K562 (cell line): Measurements from ENCODE around the gene RTBDN. TPM values are rescaled to one million over a fixed set of nuclear protein-coding genes. Genes with fewer than 3 reads are reported as not detected.

Source experiments
- CCAR2 ChIP-seq: fragments of 200-400 bp; formaldehyde crosslinking; IDR thresholded peaks from 2 replicates; pipeline ENCODE4 v1.6.1; 2017; ENCODE audit warnings: mild to moderate bottlenecking, low read depth, low read length
- E2F5 ChIP-seq: sonication (generic); formaldehyde crosslinking; IDR thresholded peaks from 2 replicates; pipeline ENCODE4 v1.8.0; 2022; ENCODE audit warnings: mild to moderate bottlenecking, missing genetic modification reagents
- HMGN3 ChIP-seq: IDR thresholded peaks from 2 replicates; pipeline ENCODE4 v1.6.1; 2011; ENCODE audit warnings: borderline replicate concordance, low read depth, mild to moderate bottlenecking, mixed read lengths, low read length; ENCODE audit not compliant: insufficient read length; ENCODE audit errors: extremely low read depth
- HNRNPK ChIP-seq: fragments of 200-400 bp; formaldehyde crosslinking; IDR thresholded peaks from one replicate; pipeline ENCODE4 v1.6.1; 2018; ENCODE audit warnings: mild to moderate bottlenecking, low read depth, low read length; ENCODE audit not compliant: poor library complexity, severe bottlenecking
- NCOR1 ChIP-seq: fragments of 450-650 bp; IDR thresholded peaks from 2 replicates; pipeline ENCODE4 v1.6.1; 2016; ENCODE audit warnings: mild to moderate bottlenecking, moderate library complexity
- NRF1 ChIP-seq, 2 experiments: fragments of 450-650 bp; IDR thresholded peaks in 1 of 2; conservative IDR thresholded peaks in 1 of 2; 2 replicates each; pipeline ENCODE4 v1.6.1; 2014; ENCODE audit warnings: mild to moderate bottlenecking in 2 of 2
- POLR2G ChIP-seq: fragments of 200-400 bp; formaldehyde crosslinking; IDR thresholded peaks from 2 replicates; pipeline ENCODE4 v1.6.1; 2017; ENCODE audit warnings: low read depth, mild to moderate bottlenecking, antibody characterized with exemption, low read length, moderate library complexity
- PTRF ChIP-seq: fragments of 450-650 bp; IDR thresholded peaks from 2 replicates; pipeline ENCODE4 v1.6.1; 2016; ENCODE audit warnings: mild to moderate bottlenecking, missing genetic modification characterization, missing compliant biosample characterization
- RERE ChIP-seq: sonication (generic); formaldehyde crosslinking; IDR thresholded peaks from 2 replicates; pipeline ENCODE4 v1.8.0; 2023; ENCODE audit warnings: missing genetic modification reagents, mild to moderate bottlenecking, borderline replicate concordance
- RFX7 ChIP-seq: fragments of 250-450 bp; sonication (Bioruptor Pico); IDR thresholded peaks from 2 replicates; pipeline ENCODE4 v1.5.1; 2021; ENCODE audit warnings: mild to moderate bottlenecking
- SAFB2 ChIP-seq: fragments of 200-400 bp; formaldehyde crosslinking; IDR thresholded peaks from 2 replicates; pipeline ENCODE4 v1.6.1; 2018; ENCODE audit warnings: borderline replicate concordance, low read length, low read depth, moderate library complexity; ENCODE audit not compliant: severe bottlenecking
- SMARCA4 ChIP-seq: fragments of 450-650 bp; IDR thresholded peaks from 2 replicates; pipeline ENCODE4 v1.6.1; 2016
- SREBF2 ChIP-seq: sonication (generic); formaldehyde crosslinking; IDR thresholded peaks from 2 replicates; pipeline ENCODE4 v1.4.0; 2020; ENCODE audit warnings: mild to moderate bottlenecking, missing genetic modification reagents
- THAP7 ChIP-seq: fragments of 250-450 bp; sonication (Bioruptor Pico); IDR thresholded peaks from 2 replicates; pipeline ENCODE4 v1.5.0; 2021
- ZNF311 ChIP-seq: fragments of 250-450 bp; sonication (Bioruptor Pico); IDR thresholded peaks from 2 replicates; pipeline ENCODE4 v1.4.0; 2020; ENCODE audit warnings: mild to moderate bottlenecking, moderate library complexity
- ZNF384 ChIP-seq: IDR thresholded peaks from 2 replicates; pipeline ENCODE4 v1.6.1; 2012; ENCODE audit warnings: low read depth, low read length, improper control_type of control experiment
- polyA plus RNA-seq, 8 experiments: library from polyadenylated mRNA; depleted of rRNA in 4 of 8; stranded (reverse) in 5 of 8; unstranded in 3 of 8; fragments of >200 nt; fragmentation: Nextera tagmentation in 2 of 8; fragmentation: Illumina TruSeq in 1 of 8; extraction: Ambion mirVana in 2 of 8; extraction: Trizol in 1 of 8; gene quantifications; 2 replicates each; pipeline versions ENCODE4 v1.2.1 to v1.2.3, GENCODE V29; 2011 to 2014; ENCODE audit warnings: inconsistent platforms in 1 of 8, missing spikeins in 1 of 8
- total RNA-seq, 7 experiments: library from RNA; depleted of rRNA in 6 of 7; stranded (reverse); fragments of >200 nt in 6 of 7; fragmentation: Illumina TruSeq in 2 of 7; extraction: Trizol in 2 of 7; gene quantifications; 2 replicates each; pipeline versions ENCODE4 v1.2.1 to v1.2.3, GENCODE V29; 2011 to 2021; ENCODE audit warnings: low replicate concordance in 1 of 7
- TF ChIP-seq, protein P1 (sequence below): fragments of 200-400 bp; formaldehyde crosslinking; IDR thresholded peaks from 2 replicates; pipeline ENCODE4 v1.6.1; 2017; ENCODE audit warnings: mild to moderate bottlenecking, low read depth, low read length, moderate library complexity

RTBDN gene
- total and polyA plus RNA-seq, 9 of the 15 experiments (the other 6 are each of a cell fraction or from before 2014, with no cell fraction given), result 0.20 to 2.3 (median 0.72) TPM; not detected in 1

- TF ChIP-seq RERE (CRISPR knock-in tag), result no peak
- TF ChIP-seq HNRNPK, result peak; percentile 22
- TF ChIP-seq HMGN3, result peak; percentile 19
- TF ChIP-seq, protein P1, sequence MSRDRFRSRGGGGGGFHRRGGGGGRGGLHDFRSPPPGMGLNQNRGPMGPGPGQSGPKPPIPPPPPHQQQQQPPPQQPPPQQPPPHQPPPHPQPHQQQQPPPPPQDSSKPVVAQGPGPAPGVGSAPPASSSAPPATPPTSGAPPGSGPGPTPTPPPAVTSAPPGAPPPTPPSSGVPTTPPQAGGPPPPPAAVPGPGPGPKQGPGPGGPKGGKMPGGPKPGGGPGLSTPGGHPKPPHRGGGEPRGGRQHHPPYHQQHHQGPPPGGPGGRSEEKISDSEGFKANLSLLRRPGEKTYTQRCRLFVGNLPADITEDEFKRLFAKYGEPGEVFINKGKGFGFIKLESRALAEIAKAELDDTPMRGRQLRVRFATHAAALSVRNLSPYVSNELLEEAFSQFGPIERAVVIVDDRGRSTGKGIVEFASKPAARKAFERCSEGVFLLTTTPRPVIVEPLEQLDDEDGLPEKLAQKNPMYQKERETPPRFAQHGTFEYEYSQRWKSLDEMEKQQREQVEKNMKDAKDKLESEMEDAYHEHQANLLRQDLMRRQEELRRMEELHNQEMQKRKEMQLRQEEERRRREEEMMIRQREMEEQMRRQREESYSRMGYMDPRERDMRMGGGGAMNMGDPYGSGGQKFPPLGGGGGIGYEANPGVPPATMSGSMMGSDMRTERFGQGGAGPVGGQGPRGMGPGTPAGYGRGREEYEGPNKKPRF, result no peak
- TF ChIP-seq E2F5, result no peak
- TF ChIP-seq SAFB2, result no peak
- TF ChIP-seq NCOR1, result no peak
- TF ChIP-seq RFX7 (CRISPR knock-in tag), result no peak
- TF ChIP-seq CCAR2, result no peak
- TF ChIP-seq SMARCA4, result 0 out of 2 replicates have a peak, but pooled peaks have one; percentile 16
- peak; percentile 16; the same call in 1 of the 2 replicates for TF ChIP-seq POLR2G
- TF ChIP-seq SREBF2 (CRISPR knock-in tag), result no peak
- no peak for TF ChIP-seq ZNF311 (CRISPR knock-in tag)
- TF ChIP-seq NRF1 (conservative IDR thresholded peaks at IDR 0.05 in 1 of 2, IDR thresholded peaks at IDR 0.05 in 1 of 2), result peak; percentile 82 to 87
- TF ChIP-seq THAP7, result no peak
- peak; percentile 50; the same call in 1 of the 2 replicates for TF ChIP-seq ZNF384
- no peak for TF ChIP-seq PTRF (tag)
These were observed 13.1 kb upstream of the RTBDN start (continued) for GRCh38 chr19:12847159-12848139.
